Nephron progenitor cell (in vitro differentiated cells): ENCODE measurements around the gene AP4E1.
A peak's percentile ranks its signal among the peaks of the same experiment; 100 is the strongest.
"Not testable (repeated sequence)": the region's sequence is repeated elsewhere in the genome, so short reads cannot be mapped to it uniquely, and the experiment has no call there.

ENCODE experiments used
- DNase-seq: peaks from one replicate; pipeline ENCODE4 v3.0.0; 2021
- H3K27ac Mint-ChIP-seq: 2 replicates; pipeline ENCODE4 v1.8.0; 2021; ENCODE audit warnings: mild to moderate bottlenecking, moderate library complexity, mixed read lengths
- H3K27me3 Mint-ChIP-seq: 2 replicates; pipeline ENCODE4 v1.8.0; 2021; ENCODE audit warnings: mild to moderate bottlenecking, low read depth, mixed read lengths; ENCODE audit not compliant: poor library complexity
- H3K36me3 Mint-ChIP-seq: 2 replicates; pipeline ENCODE4 v1.8.0; 2021; ENCODE audit warnings: low read depth, mixed read lengths
- H3K4me1 Mint-ChIP-seq: 2 replicates; pipeline ENCODE4 v1.8.0; 2021; ENCODE audit warnings: mixed read lengths
- H3K4me3 Mint-ChIP-seq: 2 replicates; pipeline ENCODE4 v1.8.0; 2021; ENCODE audit warnings: mild to moderate bottlenecking, moderate library complexity, mixed read lengths
- H3K9me3 Mint-ChIP-seq: 2 replicates; pipeline ENCODE4 v1.8.0; 2021; ENCODE audit warnings: mild to moderate bottlenecking, moderate library complexity, mixed read lengths
- CTCF ChIP-seq: fragments of 200-600 bp; sonication (generic); IDR thresholded peaks from 2 replicates; pipeline ENCODE4 v1.5.0; 2021; ENCODE audit warnings: antibody characterized with exemption

Gene AP4E1

GRCh38 chr15:50871832-50872231 lies 36.7 kb upstream of the AP4E1 start:
- H3K4me3 Mint-ChIP-seq = no peak overlapping the region
- H3K4me1 Mint-ChIP-seq = peaks cover 31% of the 10 kb centered on the region
- H3K27ac Mint-ChIP-seq = no peak overlapping the region

DNA sequence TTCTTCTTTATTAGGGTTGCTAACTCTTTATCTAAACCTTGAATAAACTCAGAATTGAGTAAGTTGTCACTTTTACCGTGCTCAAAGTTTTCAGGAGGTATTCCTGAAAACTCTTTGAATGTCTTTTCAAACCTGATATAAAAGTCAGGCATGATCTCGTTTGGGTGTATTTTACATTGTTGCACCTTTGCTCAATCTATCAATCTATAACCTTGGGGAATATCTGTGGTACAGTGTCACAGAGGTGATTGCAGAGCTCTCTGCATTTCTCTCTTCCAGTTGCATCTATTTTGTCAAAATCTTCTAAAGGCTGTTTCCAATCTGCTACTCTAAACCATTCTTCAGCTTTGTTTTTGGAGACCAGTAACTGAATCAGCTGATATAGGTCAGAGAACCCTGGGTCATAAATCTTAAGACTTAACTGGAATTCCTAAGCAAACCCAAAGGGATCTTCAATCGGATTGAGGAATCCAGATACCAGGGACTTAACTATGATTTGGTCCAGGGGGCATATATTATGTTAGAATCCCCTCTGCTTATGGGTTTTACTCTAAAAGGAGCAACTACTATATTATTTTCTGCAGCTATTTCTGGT lies 35.6 kb upstream of the AP4E1 start:
- Mint-ChIP-seq H3K4me3 (peak overlapping the region; percentile 10), H3K27ac (peak overlapping the region; percentile 24), H3K4me1 (peaks cover 34% of the 10 kb centered on the region), H3K36me3 (no peaks in the 10 kb centered on the region), H3K9me3 (no peaks in the 10 kb centered on the region), H3K27me3 (peaks cover 4% of the 10 kb centered on the region)
- no peak for TF ChIP-seq CTCF
- DNase-seq = no peak

More at GRCh38 chr15:50871832-50872231, 36.7 kb upstream of the AP4E1 start:
- Mint-ChIP-seq H3K36me3 (no peaks in the 10 kb centered on the region), H3K9me3 (no peaks in the 10 kb centered on the region), H3K27me3 (peaks cover 4% of the 10 kb centered on the region)
- no peak for TF ChIP-seq CTCF
- DNase-seq = no peak

- peaks cover 4% of the 10 kb centered on the region for H3K27me3 Mint-ChIP-seq
- H3K4me1 Mint-ChIP-seq = peaks cover 34% of the 10 kb centered on the region
- H3K36me3 Mint-ChIP-seq = no peaks in the 10 kb centered on the region
- DNase-seq = no peak
- no peak overlapping the region for H3K4me3 Mint-ChIP-seq
- no peak overlapping the region for H3K27ac Mint-ChIP-seq
- TF ChIP-seq CTCF = no peak
- no peaks in the 10 kb centered on the region for H3K9me3 Mint-ChIP-seq
Measured at GRCh38 chr15:50873935-50874361, 34.5 kb upstream of the AP4E1 start.

- not testable (repeated sequence) for H3K9me3 Mint-ChIP-seq, DNase-seq, H3K4me3 Mint-ChIP-seq, H3K27me3 Mint-ChIP-seq, H3K36me3 Mint-ChIP-seq
- Mint-ChIP-seq H3K4me1 (peaks cover 34% of the 10 kb centered on the region), H3K27ac (peak overlapping the region; percentile 52)
Measured at GRCh38 chr15:50875238-50875637, 33.2 kb upstream of the AP4E1 start.

DNA sequence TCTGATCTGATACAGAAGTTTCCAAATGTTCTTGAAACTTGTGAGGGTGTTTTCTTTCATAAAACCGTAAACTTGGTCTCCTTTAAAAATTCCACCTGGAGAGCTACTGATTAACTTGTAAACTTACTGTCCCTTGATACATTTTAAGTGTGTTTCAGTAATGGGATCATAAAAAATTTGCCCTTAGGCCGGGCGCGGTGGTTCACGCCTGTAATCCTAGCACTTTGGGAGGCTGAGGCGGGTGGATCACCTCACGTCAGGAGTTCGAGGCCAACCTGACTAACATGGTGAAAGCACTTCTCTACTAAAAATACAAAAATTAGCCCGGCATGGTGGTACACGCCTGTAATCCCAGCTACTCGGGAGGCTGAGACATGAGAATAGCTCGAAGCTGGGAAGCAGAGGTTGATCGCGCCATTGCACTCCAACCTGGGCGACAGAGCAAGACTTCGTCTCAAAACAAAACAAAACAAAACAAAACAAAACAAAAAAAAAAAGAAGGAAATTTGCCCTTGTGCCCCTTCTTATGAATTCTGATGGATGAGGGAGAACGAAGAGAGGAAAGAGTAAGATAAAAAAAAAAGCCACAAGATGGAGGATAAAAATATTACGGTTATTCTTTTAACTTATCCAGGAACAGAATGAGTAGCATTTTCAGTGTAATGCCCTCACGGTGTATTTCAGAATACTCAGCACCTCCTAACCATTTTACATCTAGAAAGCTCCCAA lies 32.1 kb upstream of the AP4E1 start:
- Mint-ChIP-seq H3K9me3 (no peaks in the 10 kb centered on the region), H3K27me3 (peaks cover 4% of the 10 kb centered on the region), H3K4me3 (no peak overlapping the region), H3K27ac (no peak overlapping the region), H3K4me1 (peaks cover 30% of the 10 kb centered on the region), H3K36me3 (no peaks in the 10 kb centered on the region)
- no peak for DNase-seq
- no peak for TF ChIP-seq CTCF

GRCh38 chr15:50876989-50877360 lies 31.5 kb upstream of the AP4E1 start:
- TF ChIP-seq CTCF = peak; percentile 98
- H3K4me3 Mint-ChIP-seq = no peak overlapping the region
- peaks cover 4% of the 10 kb centered on the region for H3K27me3 Mint-ChIP-seq
- no peaks in the 10 kb centered on the region for H3K9me3 Mint-ChIP-seq
- DNase-seq = peak; percentile 79
- H3K36me3 Mint-ChIP-seq = no peaks in the 10 kb centered on the region
- peaks cover 24% of the 10 kb centered on the region for H3K4me1 Mint-ChIP-seq
- H3K27ac Mint-ChIP-seq = no peak overlapping the region
